Vagina (tissue), 2 donors: ENCODE measurements around the gene LONP1.

Experiments used
- POLR2A ChIP-seq, 2 donors: fragments of 450-650 bp; IDR thresholded peaks; one replicate each; pipeline ENCODE4 v1.6.1; 2017; ENCODE audit warnings: antibody characterized with exemption in 2 of 2, mild to moderate bottlenecking in 2 of 2, moderate library complexity in 2 of 2
- POLR2AphosphoS5 ChIP-seq, 2 donors: sonication (generic); formaldehyde crosslinking; IDR thresholded peaks; one replicate each; pipeline ENCODE4 v1.9.0; 2017; ENCODE audit warnings: antibody characterized with exemption in 2 of 2, mild to moderate bottlenecking in 2 of 2, low read depth in 1 of 2; ENCODE audit not compliant: insufficient read depth in 1 of 2
- TF ChIP-seq, protein P1 (sequence below), 3 experiments: fragments of 450-650 bp in 2 of 3; fragments of 200-600 bp in 1 of 3; sonication (generic) in 1 of 3; IDR thresholded peaks; one replicate each; pipeline ENCODE4 v1.5.1; 2017 to 2019; ENCODE audit warnings: antibody characterized with exemption in 3 of 3, mild to moderate bottlenecking in 2 of 3, moderate library complexity in 2 of 3

DNA sequence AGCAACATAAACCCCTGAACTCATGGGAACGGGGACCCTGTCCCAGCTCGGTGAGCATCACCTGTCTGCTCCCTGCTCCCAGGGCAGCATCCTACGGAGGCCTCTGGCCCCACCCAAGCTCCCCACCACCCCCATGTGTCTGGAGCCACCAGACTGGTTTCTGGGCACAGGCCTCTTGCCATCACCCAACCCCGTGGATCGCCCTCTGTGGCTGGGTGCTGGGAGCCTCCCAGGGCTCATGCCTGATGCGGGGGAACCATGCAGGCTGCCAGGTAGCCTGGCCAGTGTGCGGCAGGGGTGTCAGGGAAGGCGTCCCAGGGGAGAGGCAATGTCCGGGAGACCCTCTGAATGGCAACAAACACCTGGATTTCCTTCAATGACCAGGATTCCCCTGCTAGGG is 42.4 kb downstream of the LONP1 start:
- TF ChIP-seq, protein P1, sequence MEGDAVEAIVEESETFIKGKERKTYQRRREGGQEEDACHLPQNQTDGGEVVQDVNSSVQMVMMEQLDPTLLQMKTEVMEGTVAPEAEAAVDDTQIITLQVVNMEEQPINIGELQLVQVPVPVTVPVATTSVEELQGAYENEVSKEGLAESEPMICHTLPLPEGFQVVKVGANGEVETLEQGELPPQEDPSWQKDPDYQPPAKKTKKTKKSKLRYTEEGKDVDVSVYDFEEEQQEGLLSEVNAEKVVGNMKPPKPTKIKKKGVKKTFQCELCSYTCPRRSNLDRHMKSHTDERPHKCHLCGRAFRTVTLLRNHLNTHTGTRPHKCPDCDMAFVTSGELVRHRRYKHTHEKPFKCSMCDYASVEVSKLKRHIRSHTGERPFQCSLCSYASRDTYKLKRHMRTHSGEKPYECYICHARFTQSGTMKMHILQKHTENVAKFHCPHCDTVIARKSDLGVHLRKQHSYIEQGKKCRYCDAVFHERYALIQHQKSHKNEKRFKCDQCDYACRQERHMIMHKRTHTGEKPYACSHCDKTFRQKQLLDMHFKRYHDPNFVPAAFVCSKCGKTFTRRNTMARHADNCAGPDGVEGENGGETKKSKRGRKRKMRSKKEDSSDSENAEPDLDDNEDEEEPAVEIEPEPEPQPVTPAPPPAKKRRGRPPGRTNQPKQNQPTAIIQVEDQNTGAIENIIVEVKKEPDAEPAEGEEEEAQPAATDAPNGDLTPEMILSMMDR (IDR thresholded peaks at IDR 0.05) = no peak
- TF ChIP-seq POLR2AphosphoS5 (IDR thresholded peaks at IDR 0.05; ENCODE audit: insufficient read depth in 1 of 2, low read depth in 1 of 2) (no peak), POLR2A (IDR thresholded peaks at IDR 0.05) (no peak)
